Measurements from ENCODE around the gene FOXK1. TPM values are rescaled to one million over a fixed set of nuclear protein-coding genes. Genes with fewer than 3 reads are reported as not detected.

FOXK1 gene
- total and polyA plus RNA-seq, 2 of the 13 experiments (the other 11 are each of a cell fraction or from before 2014, with no cell fraction given), result 4.6 to 8.8 TPM

DNA sequence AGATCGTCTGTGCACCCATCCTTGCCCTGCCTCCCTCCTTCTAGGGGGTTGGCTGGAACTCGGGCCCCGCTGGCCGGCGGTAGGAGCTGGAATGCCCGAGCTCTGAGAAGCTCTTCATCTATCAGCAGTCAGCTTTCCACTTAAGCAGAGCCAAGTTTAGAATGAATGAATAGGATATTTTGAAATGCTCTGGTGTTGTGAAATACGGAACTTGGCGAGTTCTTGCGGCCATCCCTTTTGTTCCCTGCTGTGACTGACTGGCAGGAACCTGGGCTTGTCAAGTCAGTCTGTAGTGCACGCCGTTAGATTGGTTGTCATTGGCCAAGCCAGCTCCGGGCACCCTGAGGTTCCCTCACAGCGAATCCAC lies 33.3 kb downstream of the FOXK1 start (continued):
- TF ChIP-seq SOX6 (IDR thresholded peaks at IDR 0.05) (no peak), SOX6 (CRISPR knock-in tag; IDR thresholded peaks at IDR 0.05) (peak; percentile 66), BCL6 (CRISPR knock-in tag; IDR thresholded peaks at IDR 0.05) (peak; percentile 21; the same call in 1 of the 2 replicates), XRCC5 (optimal IDR thresholded peaks at IDR 0.05; ENCODE audit: low read length) (peak; percentile 20), ZNF605 (CRISPR knock-in tag; IDR thresholded peaks at IDR 0.05) (0 out of 2 replicates have a peak, but pooled peaks have one; percentile 36), ZNF230 (CRISPR knock-in tag; IDR thresholded peaks at IDR 0.05) (no peak), ELF1 (CRISPR knock-in tag; IDR thresholded peaks at IDR 0.05) (peak; percentile 33; the same call in 1 of the 2 replicates), SSRP1 (CRISPR knock-in tag; IDR thresholded peaks at IDR 0.05) (0 out of 2 replicates have a peak, but pooled peaks have one; percentile 27), RBM22 (optimal IDR thresholded peaks at IDR 0.05; ENCODE audit: low read length) (peak; percentile 13), WIZ (CRISPR knock-in tag; IDR thresholded peaks at IDR 0.05) (no peak), ZNF776 (CRISPR knock-in tag; IDR thresholded peaks at IDR 0.05) (no peak), ZNF674 (CRISPR knock-in tag; IDR thresholded peaks at IDR 0.05; ENCODE audit: low read depth) (no peak), NPAS2 (CRISPR knock-in tag; IDR thresholded peaks at IDR 0.05; ENCODE audit: borderline replicate concordance) (no peak), SAP130 (CRISPR knock-in tag; IDR thresholded peaks at IDR 0.05; ENCODE audit: low read depth) (peak; percentile 78), SOX5 (CRISPR knock-in tag; IDR thresholded peaks at IDR 0.05; ENCODE audit: borderline replicate concordance) (peak; percentile 47; the same call in 1 of the 2 replicates)
- TF ChIP-seq, protein P1, sequence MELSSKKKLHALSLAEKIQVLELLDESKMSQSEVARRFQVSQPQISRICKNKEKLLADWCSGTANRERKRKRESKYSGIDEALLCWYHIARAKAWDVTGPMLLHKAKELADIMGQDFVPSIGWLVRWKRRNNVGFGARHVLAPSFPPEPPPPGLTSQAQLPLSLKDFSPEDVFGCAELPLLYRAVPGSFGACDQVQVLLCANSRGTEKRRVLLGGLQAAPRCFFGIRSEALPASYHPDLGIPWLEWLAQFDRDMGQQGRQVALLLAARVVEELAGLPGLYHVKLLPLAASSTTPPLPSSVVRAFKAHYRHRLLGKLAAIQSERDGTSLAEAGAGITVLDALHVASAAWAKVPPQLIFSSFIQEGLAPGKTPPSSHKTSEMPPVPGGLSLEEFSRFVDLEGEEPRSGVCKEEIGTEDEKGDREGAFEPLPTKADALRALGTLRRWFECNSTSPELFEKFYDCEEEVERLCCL (CRISPR knock-in tag; IDR thresholded peaks at IDR 0.05; ENCODE audit: borderline replicate concordance), result no peak
- TF ChIP-seq, protein P2, sequence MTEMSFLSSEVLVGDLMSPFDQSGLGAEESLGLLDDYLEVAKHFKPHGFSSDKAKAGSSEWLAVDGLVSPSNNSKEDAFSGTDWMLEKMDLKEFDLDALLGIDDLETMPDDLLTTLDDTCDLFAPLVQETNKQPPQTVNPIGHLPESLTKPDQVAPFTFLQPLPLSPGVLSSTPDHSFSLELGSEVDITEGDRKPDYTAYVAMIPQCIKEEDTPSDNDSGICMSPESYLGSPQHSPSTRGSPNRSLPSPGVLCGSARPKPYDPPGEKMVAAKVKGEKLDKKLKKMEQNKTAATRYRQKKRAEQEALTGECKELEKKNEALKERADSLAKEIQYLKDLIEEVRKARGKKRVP (CRISPR knock-in tag; IDR thresholded peaks at IDR 0.05), result no peak
- TF ChIP-seq, protein P3, sequence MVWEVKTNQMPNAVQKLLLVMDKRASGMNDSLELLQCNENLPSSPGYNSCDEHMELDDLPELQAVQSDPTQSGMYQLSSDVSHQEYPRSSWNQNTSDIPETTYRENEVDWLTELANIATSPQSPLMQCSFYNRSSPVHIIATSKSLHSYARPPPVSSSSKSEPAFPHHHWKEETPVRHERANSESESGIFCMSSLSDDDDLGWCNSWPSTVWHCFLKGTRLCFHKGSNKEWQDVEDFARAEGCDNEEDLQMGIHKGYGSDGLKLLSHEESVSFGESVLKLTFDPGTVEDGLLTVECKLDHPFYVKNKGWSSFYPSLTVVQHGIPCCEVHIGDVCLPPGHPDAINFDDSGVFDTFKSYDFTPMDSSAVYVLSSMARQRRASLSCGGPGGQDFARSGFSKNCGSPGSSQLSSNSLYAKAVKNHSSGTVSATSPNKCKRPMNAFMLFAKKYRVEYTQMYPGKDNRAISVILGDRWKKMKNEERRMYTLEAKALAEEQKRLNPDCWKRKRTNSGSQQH (CRISPR knock-in tag; IDR thresholded peaks at IDR 0.05; ENCODE audit: low read depth), result peak; percentile 93
- TF ChIP-seq, protein P4, sequence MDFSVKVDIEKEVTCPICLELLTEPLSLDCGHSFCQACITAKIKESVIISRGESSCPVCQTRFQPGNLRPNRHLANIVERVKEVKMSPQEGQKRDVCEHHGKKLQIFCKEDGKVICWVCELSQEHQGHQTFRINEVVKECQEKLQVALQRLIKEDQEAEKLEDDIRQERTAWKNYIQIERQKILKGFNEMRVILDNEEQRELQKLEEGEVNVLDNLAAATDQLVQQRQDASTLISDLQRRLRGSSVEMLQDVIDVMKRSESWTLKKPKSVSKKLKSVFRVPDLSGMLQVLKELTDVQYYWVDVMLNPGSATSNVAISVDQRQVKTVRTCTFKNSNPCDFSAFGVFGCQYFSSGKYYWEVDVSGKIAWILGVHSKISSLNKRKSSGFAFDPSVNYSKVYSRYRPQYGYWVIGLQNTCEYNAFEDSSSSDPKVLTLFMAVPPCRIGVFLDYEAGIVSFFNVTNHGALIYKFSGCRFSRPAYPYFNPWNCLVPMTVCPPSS (IDR thresholded peaks at IDR 0.05), result no peak

Data from HepG2 (cell line).